Thyroid gland (tissue), 4 donors: ENCODE results near the gene CDK5.

ENCODE experiments used
- CTCF ChIP-seq, 6 experiments: fragments of 200-600 bp in 3 of 6; fragments of 450-650 bp in 3 of 6; sonication (generic) in 3 of 6; IDR thresholded peaks; one replicate each; pipeline ENCODE4 v1.5.1; 2016 to 2019; ENCODE audit warnings: antibody characterized with exemption in 6 of 6, mild to moderate bottlenecking in 2 of 6, inconsistent platforms in 1 of 6, moderate library complexity in 1 of 6
- POLR2A ChIP-seq, 2 donors: fragments of 450-650 bp; IDR thresholded peaks; one replicate each; pipeline ENCODE4 v1.6.1; 2017; ENCODE audit warnings: antibody characterized with exemption in 2 of 2, mild to moderate bottlenecking in 2 of 2, moderate library complexity in 1 of 2

- TF ChIP-seq POLR2A (IDR thresholded peaks at IDR 0.05) (no peak), CTCF (IDR thresholded peaks at IDR 0.05) (no peak)
Measured at GRCh38 chr7:151091988-151092387, 34.3 kb upstream of the CDK5 start.
